ENCODE measurements around the gene ZNF91.

Gene ZNF91

DNA sequence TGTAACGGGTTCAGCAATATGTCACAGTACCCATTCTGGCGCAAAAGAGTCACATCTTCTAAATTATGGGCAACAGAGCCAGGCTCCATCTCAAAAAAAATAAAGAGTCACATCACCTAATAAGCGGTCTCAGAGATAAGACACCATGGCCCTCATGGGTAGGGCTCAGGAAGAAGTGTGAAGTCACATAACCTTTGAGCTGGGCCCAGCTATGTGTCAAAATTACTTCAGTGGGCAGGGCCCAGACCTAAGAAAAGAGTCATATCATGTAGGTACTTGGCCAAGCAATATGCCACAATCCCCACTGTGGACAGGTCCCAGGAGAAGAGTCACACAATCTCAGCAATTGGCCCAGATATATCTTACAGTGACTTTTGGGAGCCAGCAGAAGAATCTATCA, 11.4 kb upstream of the ZNF91 start:
- H3K4me2 ChIP-seq (ENCODE audit: insufficient read depth, low read length) = no peak overlapping the region
- H2AFZ ChIP-seq (ENCODE audit: low read depth, low read length) = no peak overlapping the region
- TF ChIP-seq EZH2 (IDR thresholded peaks at IDR 0.05; ENCODE audit: borderline replicate concordance, low read depth, low read length, severe bottlenecking) (no peak), CTCF (IDR thresholded peaks at IDR 0.05; ENCODE audit: borderline replicate concordance, extremely low read depth, low read length, poor library complexity, severe bottlenecking) (no peak)
- H4K20me1 ChIP-seq (ENCODE audit: insufficient read depth, low read length) = no peaks in the 10 kb centered on the region
- ATAC-seq (ENCODE audit: insufficient read depth, low read depth) = no peak
- H3K27ac ChIP-seq (ENCODE audit: low read length) = no peak overlapping the region
- H3K9me3 ChIP-seq (ENCODE audit: insufficient read depth, low read length, severe bottlenecking) = peaks cover 10% of the 10 kb centered on the region
- no peaks in the 10 kb centered on the region for H3K79me2 ChIP-seq (ENCODE audit: insufficient read depth, low read length)
- no peaks in the 10 kb centered on the region for H3K36me3 ChIP-seq (ENCODE audit: insufficient read depth, low read length)
- no peak overlapping the region for H3K4me3 ChIP-seq (ENCODE audit: low read depth in 1 of 2, low read length in 2 of 2)
- DNase-seq = no peak
- H3K27me3 ChIP-seq (ENCODE audit: insufficient read depth, low read length, poor library complexity) = no peaks in the 10 kb centered on the region
- no peaks in the 10 kb centered on the region for H3K4me1 ChIP-seq (ENCODE audit: insufficient read depth, low read length)
- H3K9ac ChIP-seq (ENCODE audit: low read depth, low read length) = no peak overlapping the region

GRCh38 chr19:23406091-23406490, 10.8 kb upstream of the ZNF91 start:
- no peak overlapping the region for H3K4me3 ChIP-seq (ENCODE audit: low read depth in 1 of 2, low read length in 2 of 2)
- DNase-seq = no peak
- TF ChIP-seq CTCF (IDR thresholded peaks at IDR 0.05; ENCODE audit: borderline replicate concordance, extremely low read depth, low read length, poor library complexity, severe bottlenecking) (no peak), EZH2 (IDR thresholded peaks at IDR 0.05; ENCODE audit: borderline replicate concordance, low read depth, low read length, severe bottlenecking) (no peak)
- no peak overlapping the region for H3K9ac ChIP-seq (ENCODE audit: low read depth, low read length)
- H3K4me1 ChIP-seq (ENCODE audit: insufficient read depth, low read length) = no peaks in the 10 kb centered on the region
- no peak for ATAC-seq (ENCODE audit: insufficient read depth, low read depth)
- no peak overlapping the region for H3K4me2 ChIP-seq (ENCODE audit: insufficient read depth, low read length)
- no peak overlapping the region for H2AFZ ChIP-seq (ENCODE audit: low read depth, low read length)
- no peaks in the 10 kb centered on the region for H3K27me3 ChIP-seq (ENCODE audit: insufficient read depth, low read length, poor library complexity)
- peaks cover 10% of the 10 kb centered on the region for H3K9me3 ChIP-seq (ENCODE audit: insufficient read depth, low read length, severe bottlenecking)
- no peak overlapping the region for H3K27ac ChIP-seq (ENCODE audit: low read length)
- no peaks in the 10 kb centered on the region for H3K79me2 ChIP-seq (ENCODE audit: insufficient read depth, low read length)
- H3K36me3 ChIP-seq (ENCODE audit: insufficient read depth, low read length) = no peaks in the 10 kb centered on the region
- no peaks in the 10 kb centered on the region for H4K20me1 ChIP-seq (ENCODE audit: insufficient read depth, low read length)

DNA sequence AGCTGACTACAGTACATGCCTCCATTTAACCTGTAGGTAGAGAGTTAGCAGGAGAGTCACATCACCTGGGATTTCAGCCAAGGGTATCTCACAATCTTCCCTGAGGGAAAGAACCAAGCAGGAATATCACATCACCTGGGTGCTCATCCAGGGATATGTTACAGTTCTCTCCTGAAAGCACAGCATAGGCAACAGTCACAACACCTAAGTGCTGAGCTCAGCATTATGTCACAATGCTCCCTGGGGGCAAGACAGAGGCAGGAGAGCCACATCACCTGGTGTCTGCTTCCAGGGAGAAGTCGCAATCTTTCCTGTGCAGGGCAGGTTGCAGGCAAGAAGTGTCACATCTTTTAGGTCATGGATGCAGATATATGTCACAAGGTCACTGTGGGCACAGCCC, 9.4 kb upstream of the ZNF91 start:
- no peak overlapping the region for H3K27ac ChIP-seq (ENCODE audit: low read length)
- TF ChIP-seq EZH2 (IDR thresholded peaks at IDR 0.05; ENCODE audit: borderline replicate concordance, low read depth, low read length, severe bottlenecking) (no peak), CTCF (IDR thresholded peaks at IDR 0.05; ENCODE audit: borderline replicate concordance, extremely low read depth, low read length, poor library complexity, severe bottlenecking) (no peak)
- no peak overlapping the region for H3K4me2 ChIP-seq (ENCODE audit: insufficient read depth, low read length)
- no peaks in the 10 kb centered on the region for H3K79me2 ChIP-seq (ENCODE audit: insufficient read depth, low read length)
- DNase-seq = no peak
- H3K4me1 ChIP-seq (ENCODE audit: insufficient read depth, low read length) = no peaks in the 10 kb centered on the region
- H3K9ac ChIP-seq (ENCODE audit: low read depth, low read length) = no peak overlapping the region
- H3K9me3 ChIP-seq (ENCODE audit: insufficient read depth, low read length, severe bottlenecking) = peaks cover 10% of the 10 kb centered on the region
- H2AFZ ChIP-seq (ENCODE audit: low read depth, low read length) = no peak overlapping the region
- no peaks in the 10 kb centered on the region for H3K36me3 ChIP-seq (ENCODE audit: insufficient read depth, low read length)
- no peak for ATAC-seq (ENCODE audit: insufficient read depth, low read depth)
- H3K27me3 ChIP-seq (ENCODE audit: insufficient read depth, low read length, poor library complexity) = no peaks in the 10 kb centered on the region
- H3K4me3 ChIP-seq (ENCODE audit: low read depth in 1 of 2, low read length in 2 of 2) = no peak overlapping the region
- H4K20me1 ChIP-seq (ENCODE audit: insufficient read depth, low read length) = no peaks in the 10 kb centered on the region

Data from DND-41 (cell line).